ENCODE measurements around the gene ABLIM2. TPM values are rescaled to one million over a fixed set of nuclear protein-coding genes. Genes with fewer than 3 reads are reported as not detected.
"Not testable (repeated sequence)": the region's sequence is repeated elsewhere in the genome, so short reads cannot be mapped to it uniquely, and the experiment has no call there.

The ABLIM2 gene
- total RNA-seq, 1 donor from 2014 or later, result 2.6 TPM

- no peak for DNase-seq (ENCODE audit: low read depth in 2 of 2)
Measured at GRCh38 chr4:7964459-7964858, 194.2 kb downstream of the ABLIM2 start.

- no peak for DNase-seq (ENCODE audit: low read depth in 2 of 2)
Measured at GRCh38 chr4:7963691-7964090, 194.9 kb downstream of the ABLIM2 start.

GRCh38 chr4:7962609-7963508, 195.8 kb downstream of the ABLIM2 start:
- DNase-seq (ENCODE audit: low read depth in 2 of 2), result no peak

DNA sequence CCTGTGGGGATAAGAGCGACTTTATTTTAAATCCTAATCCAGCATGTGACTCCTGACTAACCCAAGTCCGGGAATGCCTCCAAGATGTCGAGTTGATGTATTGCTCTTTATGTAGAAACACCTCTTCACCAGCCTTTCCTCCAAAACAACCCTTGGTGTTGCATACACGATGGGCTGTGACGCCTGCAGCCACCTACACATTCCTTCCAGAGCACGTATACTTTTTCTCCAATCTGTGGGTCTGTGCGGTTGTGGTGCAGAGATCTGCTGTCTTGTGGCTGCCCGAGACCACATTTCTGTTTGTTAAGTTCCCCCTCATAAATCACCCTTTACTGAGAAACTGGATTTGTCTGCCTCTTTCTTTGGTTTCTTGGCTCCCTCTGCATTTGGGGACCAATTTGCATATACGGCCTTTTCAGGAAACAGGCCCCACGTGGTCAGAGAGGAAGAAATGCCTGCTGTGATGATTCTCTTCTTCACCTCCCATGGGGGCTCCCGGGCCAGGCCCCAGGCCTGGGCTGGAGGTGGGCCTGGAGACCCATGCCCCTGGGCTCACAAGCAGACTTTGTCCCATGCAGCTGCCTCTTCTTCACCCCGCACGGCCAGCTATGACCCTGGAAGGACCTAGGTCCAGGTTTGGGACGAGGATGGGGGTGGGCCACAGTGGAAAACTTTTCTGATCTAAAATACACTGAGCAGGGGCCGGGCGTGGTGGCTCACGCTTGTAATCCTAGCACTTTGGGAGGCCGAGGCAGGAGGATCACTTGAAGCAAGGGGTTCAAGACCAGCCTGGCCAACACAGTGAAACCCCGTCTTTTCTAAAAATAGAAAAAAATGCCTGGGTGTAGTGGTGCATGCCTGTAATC, 197.6 kb downstream of the ABLIM2 start:
- DNase-seq (ENCODE audit: low read depth in 2 of 2), result peak in 1 of 2 donors; percentile 63

- no peak for DNase-seq (ENCODE audit: low read depth in 2 of 2)
Measured at GRCh38 chr4:7960017-7960789, 198.4 kb downstream of the ABLIM2 start.

GRCh38 chr4:7959078-7959477, 199.5 kb downstream of the ABLIM2 start:
- DNase-seq (ENCODE audit: low read depth in 2 of 2), result no peak

DNA sequence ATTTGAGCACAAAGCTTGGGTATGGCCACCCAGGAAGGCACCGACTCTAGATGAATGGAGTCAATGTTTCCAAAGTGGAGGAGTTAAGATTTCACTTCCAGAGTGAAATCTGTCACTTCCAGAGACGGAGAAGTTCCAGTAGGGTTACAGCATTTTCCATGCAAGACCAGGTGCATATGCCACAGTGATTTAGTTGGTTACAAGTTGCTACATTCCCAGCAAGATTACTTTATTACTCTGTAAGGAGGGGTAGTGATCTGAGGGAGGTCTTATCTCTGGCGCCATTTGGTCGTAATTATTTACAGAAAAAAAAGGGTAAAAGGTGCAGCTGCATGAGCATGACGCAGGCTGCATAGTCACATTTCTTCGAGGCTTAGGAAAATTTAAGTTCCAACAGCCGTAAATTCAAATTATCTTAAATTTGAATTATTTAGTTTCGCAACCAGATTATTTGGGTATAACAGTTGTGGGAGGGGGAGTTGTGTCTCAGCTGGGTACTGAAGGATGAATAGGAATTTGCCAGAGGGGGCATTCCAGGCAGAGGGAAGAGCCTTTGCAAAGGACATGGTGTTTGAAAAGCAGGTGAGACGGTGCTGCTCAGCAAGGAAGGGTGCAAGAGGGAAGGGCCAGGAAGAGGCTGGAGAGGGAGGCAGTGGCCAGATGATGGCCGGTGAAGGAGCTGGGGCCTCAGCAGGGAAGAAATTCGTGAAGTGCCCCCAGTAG, 201.5 kb downstream of the ABLIM2 start:
- no peak for DNase-seq (ENCODE audit: low read depth in 2 of 2)

DNA sequence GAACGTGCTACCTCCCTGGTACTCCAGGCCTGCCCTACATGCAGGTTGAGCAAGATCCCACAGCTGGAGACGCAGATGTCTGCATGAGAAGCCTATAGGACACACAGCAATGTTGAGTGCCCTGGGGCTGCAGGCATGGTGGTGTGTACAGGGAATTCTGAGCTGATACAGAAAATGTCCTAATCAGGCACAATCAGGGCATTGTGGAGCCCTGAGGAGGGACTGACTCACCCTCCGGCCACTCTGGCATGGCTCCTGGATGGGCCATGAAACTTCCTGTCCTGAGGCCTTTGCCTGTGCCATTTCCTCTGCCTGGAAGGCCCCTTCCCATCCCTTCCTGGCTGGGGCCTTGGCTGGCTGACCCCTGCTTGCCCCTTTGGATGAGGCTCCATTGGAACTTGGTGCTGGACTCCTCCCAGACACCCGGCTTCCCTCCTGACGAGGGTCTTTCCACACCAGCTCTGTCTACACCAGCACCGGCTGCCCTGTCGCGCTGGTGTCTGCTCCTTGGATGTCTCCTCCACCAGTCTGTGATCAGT, 202.3 kb downstream of the ABLIM2 start:
- DNase-seq (ENCODE audit: low read depth in 2 of 2), result peak; percentile 59 to 88

DNA sequence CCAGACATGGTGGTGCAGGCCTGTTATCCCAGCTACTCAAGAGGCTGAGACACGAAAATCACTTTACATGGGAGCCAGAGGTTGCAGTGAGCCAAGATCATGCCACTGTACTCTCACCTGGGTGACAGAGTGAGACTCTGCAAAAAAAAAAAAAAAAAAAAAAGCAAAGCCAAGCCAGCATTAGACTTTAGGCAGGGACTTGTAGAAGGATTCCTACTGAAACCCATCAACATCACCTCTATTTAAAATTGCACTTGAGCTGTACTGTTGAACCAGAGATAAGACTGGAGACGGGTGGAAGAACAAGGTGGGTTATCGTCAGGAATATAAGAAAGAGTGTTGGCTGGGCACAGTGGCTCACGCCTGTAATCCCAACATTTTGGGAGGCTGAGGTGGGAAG, 203.2 kb downstream of the ABLIM2 start:
- no peak for DNase-seq (ENCODE audit: low read depth in 2 of 2)

- no peak for DNase-seq (ENCODE audit: low read depth in 2 of 2)
Measured at GRCh38 chr4:7952615-7953014, 206.0 kb downstream of the ABLIM2 start.

- DNase-seq (ENCODE audit: low read depth in 2 of 2), result no peak
Measured at GRCh38 chr4:7950301-7951092, 208.1 kb downstream of the ABLIM2 start.

DNA sequence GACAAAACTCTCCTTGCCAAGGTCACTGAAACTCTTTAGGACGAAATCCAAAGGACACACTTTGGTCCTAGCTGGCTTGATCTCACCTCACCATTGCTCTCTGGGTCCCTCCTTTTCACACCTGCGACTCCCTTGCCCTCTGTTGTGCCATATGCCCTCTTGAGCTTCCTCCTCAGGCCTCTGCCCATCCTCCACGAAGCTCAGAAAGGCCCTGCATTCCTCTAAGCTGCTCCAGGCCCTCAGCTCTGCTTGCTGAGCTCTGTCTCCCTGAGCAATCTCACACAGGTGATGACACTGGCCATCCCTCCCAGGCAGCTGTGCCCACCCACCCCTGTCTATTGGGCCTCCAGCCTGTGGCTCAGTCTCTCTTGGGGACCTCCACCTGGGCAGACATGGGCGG, 208.9 kb downstream of the ABLIM2 start:
- DNase-seq (ENCODE audit: low read depth in 2 of 2), result no peak

DNA sequence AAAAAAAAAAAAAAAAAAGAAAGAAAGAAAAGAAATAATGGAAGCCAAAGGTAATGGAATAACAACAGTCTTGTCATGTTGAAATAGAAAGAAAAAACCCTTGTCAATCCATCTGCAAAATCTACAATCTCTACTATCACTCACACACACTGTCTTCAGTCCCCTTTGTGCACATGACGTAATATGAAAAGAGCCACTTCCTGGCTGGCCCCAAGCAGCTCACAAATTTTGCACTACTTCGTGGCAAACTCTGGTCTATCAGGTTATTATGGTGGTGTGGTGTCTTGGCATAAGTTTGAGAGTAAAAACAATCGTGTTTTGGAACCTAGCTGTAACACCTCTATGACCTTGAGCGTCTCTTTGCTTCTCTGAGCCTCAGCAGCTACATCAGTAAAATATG, 210.7 kb downstream of the ABLIM2 start:
- no peak for DNase-seq (ENCODE audit: low read depth in 2 of 2)

DNA sequence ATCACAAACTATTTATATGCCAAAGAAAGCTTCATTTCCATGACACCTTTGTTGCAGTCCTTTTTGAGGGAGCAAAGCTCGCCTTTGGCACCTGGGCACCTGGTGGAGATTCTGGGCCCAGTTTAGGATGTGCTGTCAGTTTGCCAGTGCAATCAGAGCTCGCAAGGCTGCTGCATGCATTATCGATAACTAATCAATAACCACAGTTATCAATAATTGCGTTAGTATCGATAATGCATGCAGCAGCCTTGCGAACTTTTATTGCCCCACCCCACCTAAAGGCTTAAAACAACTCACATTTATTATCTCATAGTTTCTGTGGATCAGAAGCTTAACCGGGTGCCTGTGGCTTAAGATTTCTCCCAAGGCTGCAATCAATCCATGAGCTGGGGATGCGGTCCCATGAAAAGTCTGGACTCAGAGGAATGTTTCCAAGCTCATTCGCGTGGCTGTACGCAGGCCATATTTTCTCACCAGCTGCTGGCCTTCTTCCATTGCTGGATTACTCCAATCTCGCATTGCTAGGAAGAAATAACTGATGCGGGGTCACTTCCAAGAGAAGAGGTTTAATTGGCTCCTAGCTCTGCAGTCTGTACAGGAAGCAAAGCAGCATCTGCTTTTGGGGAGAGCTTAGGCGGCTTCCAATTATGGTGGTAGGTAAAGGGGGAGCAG, 212.8 kb downstream of the ABLIM2 start:
- no peak for DNase-seq (ENCODE audit: low read depth in 2 of 2)

DNA sequence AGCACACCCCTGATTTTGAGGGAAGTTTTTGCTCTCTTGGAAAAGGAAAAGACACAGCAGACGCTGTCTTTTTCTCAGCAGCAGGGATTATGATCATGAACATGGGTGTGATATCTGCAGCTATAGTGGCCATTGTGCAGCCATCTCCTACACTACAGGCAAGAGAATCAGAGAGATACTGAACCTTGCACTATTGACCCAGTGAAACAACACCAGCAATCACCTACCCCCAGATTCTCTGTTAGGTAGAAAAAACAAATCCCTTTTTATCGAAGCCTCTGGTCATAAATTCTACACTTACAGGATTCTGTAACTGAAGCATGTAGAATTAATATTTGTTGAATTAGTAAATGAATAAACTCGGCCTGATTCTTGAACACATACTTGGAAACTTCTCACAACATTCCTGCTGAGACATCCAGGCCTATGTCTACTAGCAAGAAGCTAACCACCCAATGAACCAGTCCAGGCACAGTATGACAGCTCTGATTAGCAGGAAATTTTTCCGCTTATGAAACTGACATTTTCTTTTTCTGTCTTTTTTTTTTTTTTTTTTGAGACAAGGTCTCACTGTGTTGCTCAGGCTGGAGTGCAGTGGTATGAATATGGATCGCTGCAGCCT, 213.9 kb downstream of the ABLIM2 start:
- DNase-seq (ENCODE audit: low read depth in 2 of 2), result no peak

DNA sequence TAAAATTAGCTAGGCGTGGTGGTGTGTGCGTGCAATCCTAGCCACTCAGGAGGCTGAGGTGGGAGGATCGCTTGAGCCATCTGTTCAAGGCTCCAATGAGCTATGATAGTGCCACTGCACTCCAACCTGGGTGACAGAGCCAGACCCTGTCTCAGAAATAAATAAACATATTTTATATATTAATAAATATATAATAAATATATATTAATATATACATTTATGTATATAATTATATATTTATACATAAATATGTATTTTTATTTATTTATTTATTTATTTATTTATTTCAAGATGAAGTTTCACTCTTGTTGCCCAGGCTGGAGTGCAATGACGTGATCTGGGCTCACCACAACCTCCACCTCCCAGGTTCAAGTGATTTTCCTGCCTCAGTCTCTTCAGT, 214.9 kb downstream of the ABLIM2 start:
- not testable (repeated sequence) for DNase-seq (ENCODE audit: low read depth in 2 of 2)

- DNase-seq (ENCODE audit: low read depth in 2 of 2), result no peak
Measured at GRCh38 chr4:7943211-7943610, 215.4 kb downstream of the ABLIM2 start.

- no peak for DNase-seq (ENCODE audit: low read depth in 2 of 2)
Measured at GRCh38 chr4:7941965-7942496, 216.6 kb downstream of the ABLIM2 start.
